Stimulated activated CD4-positive, alpha-beta T cell treated with anti-CD3 and anti-CD28 coated beads, Interleukin-2, amount 100 ng/mL, for 48 hours (primary cell): Measurements from ENCODE around the gene BEND3.
"Not testable (repeated sequence)": the region's sequence is repeated elsewhere in the genome, so short reads cannot be mapped to it uniquely, and the experiment has no call there.

ENCODE experiments used
- DNase-seq, 2 donors: peaks; one replicate each; pipeline ENCODE4 v3.0.0-alpha.2; 2020

Gene BEND3

DNA sequence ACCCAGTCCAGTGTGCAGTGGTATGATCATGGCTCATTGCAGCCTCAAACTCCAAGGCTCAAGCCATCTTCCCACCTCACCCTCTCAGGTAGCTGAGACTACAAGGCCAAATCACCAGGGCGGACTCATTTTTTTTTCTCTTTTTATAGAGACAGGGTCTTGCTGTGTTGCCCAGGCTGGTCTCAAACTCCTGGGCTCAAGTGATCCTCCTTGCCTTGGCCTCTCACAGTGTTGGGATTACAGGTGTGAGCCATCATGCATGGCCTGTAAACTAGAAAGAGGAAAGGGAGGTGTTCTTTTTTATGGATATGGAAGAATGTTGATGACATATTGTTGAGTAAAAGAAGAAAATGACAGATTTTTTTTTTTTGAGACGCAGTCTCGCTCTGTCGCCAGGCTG is 5.1 kb upstream of the BEND3 start:
- DNase-seq = no peak

DNA sequence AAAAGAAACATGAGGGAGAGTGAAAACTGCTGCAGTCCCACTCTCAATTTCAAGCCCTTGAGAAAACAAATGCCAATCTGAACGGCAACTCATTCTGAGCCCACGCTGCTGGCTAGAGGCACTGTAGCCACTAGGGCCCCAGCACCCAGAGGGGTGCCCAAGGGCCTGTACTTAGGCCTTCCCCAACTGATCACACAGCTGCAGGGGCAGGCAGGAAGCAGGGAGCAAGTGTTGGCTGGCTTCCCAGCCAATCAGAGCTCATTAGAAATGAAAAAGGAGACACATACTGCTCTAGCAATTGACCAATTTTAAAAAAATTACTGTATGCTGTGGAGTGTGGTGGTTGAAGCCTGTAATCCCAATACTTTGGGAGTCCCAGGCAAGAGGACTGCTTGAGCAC is 3.7 kb upstream of the BEND3 start:
- DNase-seq = no peak

DNA sequence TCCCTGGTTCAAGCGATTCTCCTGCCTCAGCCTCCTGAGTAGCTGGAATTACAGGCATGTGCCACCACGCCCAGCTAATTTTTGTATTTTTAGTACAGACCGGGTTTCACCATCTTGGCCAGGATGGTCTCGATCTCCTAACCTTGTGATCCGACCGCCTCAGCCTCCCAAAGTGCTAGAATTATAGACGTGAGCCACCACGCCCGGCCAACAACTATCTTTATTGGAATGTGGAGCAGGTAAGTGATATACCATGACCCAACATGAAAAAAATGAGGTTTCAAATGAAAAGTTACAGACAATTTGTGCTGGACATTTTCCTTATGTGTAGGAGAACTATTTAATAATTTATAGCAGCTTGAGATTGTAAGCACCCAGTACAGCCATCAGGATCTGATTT is 3.2 kb upstream of the BEND3 start:
- not testable (repeated sequence) for DNase-seq

DNA sequence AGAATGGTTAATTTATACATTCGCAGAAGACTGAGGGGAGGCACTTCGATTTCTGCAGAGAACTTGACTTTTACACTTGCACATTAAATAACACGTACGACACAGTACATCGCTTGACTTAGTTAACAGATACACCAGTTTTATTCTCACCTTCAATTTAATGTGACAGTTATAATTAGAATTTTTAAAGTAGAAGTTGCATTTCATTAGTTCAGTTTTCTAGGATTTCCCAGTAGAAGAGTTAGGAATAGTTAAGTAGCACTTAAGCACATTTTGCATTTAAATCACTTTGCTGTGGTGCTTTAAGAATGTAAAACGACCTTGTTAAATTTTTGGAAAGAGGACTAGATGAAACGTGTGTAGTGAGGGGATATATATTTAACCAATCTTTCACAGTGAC is 1.6 kb upstream of the BEND3 start:
- no peak for DNase-seq

DNA sequence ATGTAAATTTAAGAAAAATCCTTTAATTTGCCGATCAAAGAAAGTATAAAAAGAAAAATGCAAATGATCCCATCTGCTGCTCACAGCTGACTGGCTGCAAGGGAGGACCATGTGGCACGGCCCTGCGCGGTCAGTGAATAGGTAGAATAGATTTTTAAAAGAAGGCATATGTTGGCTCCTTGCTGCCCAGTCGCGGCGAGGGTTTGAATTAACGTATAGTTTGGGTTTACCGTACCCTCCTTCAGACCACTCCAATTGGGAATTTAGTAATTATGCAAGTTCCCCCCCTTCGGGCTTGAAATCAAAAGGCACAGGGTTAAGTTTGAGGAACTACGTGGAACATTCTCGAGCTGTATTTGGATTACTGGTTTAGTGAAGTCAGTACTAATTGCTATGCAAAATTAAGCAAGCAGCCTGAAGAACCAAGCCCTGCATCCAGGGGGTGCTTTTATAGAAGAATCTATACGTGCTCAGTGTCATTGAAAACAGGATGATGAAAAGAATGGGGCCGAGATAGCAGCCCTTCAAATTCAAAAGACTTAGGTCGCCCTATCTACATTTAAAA is 1.1 kb upstream of the BEND3 start:
- peak in 1 of 2 donors; percentile 8 for DNase-seq

- peak; percentile 18 to 23 for DNase-seq
These were observed 496 bp upstream of the BEND3 start for GRCh38 chr6:107115695-107116327.

- peak; percentile 69 to 79 for DNase-seq
These were observed 946 bp downstream of the BEND3 start for GRCh38 chr6:107114213-107114925.

- DNase-seq = no peak
These were observed 5.1 kb downstream of the BEND3 start for GRCh38 chr6:107110200-107110599.

DNA sequence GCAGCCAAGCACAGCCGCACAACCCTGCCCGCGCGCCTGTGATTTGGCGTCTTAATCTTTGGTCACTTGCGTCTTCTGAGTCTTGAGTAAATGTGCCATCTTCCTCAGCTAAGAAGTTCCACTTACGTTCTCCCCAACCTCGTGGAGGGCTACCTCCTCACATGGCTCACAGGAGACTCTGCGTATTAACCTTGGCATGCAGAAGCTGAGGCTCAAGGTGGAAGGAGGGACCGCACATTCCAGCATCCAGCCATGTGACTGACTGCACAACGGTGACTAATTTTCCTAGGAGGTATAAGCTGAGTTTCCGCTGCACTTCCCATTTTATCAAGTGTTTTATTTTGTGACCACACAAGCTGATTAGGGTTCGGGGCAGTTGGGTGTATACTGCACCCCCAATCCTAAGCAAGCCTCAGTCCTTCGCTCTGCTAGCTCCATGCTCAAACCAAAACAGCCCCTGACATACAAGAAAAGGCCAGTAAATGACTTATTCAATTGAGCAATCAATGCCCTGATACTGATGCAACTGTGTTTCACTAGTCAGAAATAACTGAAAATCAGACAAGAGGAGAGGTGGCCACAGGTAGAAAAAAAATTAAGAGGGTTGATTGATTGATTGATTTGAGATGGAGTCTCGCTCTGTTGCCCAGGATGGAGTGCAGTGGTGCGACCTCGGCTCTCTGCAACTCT is 7.0 kb downstream of the BEND3 start:
- DNase-seq = no peak

DNA sequence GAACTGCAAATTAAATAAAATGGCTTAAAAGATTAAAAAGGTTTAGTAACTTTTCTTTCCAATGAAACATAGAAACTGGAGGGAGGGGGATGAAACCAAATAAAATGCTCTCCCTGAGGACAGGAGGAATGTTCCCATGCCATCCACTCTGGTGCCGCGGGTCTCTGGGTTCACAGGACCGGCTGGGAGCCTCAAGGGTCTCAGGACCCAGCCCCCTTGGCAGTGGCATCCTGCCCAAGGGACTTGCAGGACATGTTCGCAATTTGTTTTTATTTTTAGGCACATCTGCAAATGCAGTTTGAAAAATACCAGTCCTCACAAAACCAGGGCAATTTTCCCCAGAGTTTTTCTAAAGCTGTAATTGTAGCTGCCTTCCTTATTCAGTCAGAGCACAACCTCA is 7.5 kb downstream of the BEND3 start:
- no peak for DNase-seq

DNA sequence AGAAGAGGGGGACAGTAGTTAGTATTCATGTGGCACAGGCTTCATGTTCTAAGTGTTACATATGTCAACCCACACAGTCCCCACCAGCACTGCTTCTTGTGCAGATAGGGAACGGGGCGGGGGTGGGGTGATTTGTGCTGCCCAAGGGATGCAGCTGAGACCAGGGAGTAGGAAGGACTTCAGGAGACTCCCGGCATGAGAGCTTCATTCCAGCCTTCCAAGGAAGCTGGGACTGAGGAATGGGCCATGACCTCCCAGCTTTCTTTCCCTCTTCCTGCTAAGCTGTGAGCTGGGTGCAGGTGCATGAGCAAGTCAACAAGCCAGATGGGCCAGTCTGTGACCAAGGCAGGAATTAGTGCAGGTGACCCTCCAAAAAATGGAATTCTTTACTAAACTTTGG is 9.2 kb downstream of the BEND3 start:
- no peak for DNase-seq

DNA sequence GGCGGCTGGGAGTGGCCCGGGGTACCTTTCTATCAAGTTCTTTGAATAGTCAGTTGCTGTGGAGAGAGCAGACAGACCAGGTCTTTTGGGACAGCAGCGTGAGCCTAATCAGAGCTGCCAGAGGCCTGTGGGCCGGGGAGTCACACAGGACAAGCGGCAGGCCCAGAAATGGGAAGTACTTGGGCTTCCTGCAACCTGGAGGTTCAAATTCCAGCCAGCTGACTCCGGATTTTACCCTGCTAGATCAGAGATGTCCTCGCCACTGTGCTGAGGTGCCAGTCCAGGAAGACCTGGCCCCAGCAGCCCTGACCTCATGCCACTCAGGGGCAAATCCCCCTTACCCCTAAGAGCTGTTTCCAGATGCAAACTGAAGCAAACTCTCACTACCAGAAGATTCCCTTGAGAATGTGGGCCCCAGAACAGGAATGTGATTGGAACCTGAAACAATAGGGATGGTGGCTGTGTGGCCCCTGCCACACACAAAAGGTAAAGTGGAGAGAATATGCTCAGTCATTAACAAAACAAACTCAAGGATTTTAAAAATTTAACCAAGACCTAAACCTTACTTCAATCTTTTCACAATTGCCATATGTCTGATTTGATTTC is 9.7 kb downstream of the BEND3 start:
- no peak for DNase-seq

GRCh38 chr6:107103082-107103481 is 12.2 kb downstream of the BEND3 start:
- no peak for DNase-seq

DNA sequence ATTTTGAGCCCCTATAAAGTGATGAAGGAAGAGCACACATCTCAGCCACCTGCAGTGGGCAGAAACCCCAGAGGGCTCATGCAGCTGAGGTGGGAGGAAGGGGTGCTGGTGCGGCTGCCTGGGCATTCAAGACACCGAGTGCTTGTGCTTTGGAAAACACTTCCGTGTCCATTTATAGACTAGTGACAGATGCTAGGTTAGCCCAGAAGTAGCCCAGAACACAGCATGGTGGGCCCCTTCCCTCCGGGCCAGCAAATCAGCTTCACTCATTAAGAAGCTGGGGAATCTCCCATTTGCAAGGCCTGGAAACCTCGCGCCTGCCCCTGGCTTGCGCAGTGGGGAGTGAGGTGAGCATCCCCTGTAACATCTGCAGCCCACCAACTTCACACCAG is 12.9 kb downstream of the BEND3 start:
- DNase-seq = no peak

- no peak for DNase-seq
These were observed 13.5 kb downstream of the BEND3 start for GRCh38 chr6:107101686-107102413.

- no peak for DNase-seq
These were observed 14.1 kb downstream of the BEND3 start for GRCh38 chr6:107101211-107101610.

- DNase-seq = no peak
These were observed 16.6 kb downstream of the BEND3 start for GRCh38 chr6:107098436-107099307.

GRCh38 chr6:107084459-107084858 is 30.9 kb downstream of the BEND3 start:
- not testable (repeated sequence) for DNase-seq

- no peak for DNase-seq
These were observed 31.4 kb downstream of the BEND3 start for GRCh38 chr6:107083921-107084320.

GRCh38 chr6:107083047-107083768 is 32.1 kb downstream of the BEND3 start:
- no peak for DNase-seq

GRCh38 chr6:107082045-107082444 is 33.3 kb downstream of the BEND3 start:
- no peak for DNase-seq
